GM19351 (cell line): Measurements from ENCODE around the gene APOBEC3A.

ENCODE experiments used
- ATAC-seq: cut with Tn5 transposase; IDR thresholded peaks from one replicate; pipeline ENCODE4 v1.9.1; 2021; ENCODE audit warnings: mild to moderate bottlenecking, moderate library complexity; ENCODE audit not compliant: unreplicated experiment

APOBEC3A gene

DNA sequence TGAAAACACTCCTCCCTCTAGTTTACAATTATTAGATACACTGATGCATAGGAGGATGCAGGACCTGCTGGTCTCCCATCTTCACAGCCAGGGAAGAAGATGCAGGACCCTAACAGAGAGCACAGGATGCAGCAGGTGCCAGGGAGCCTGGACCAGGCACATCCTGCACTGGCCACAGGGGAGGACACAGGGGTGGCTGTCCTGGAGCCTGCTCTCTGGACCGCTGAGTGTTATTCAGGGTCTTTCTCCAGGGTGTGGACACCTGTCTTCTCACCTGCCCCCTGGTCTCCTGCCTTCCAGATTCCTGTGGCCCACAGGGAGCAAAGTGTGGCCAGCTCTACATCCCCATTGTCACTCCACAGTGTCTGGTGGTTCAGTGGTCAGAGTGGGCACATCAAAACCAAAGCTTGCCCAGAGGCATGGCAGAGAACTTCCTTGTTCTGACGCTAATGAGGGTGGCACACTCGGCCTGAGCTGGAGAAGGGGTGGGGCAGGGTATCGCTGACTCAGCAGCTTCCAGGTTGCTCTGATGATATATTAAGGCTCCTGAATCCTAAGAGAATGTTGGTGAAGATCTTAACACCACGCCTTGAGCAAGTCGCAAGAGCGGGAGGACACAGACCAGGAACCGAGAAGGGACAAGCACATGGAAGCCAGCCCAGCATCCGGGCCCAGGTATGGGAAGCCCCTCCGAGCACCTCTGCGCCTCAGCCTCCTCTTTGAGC lies at the start of gene APOBEC3A:
APOBEC3A (plus strand) TSS at position 564 of the 725 bp plus-strand sequence; CDS start at position 647, 83 bp downstream.
- ATAC-seq = no peak

DNA sequence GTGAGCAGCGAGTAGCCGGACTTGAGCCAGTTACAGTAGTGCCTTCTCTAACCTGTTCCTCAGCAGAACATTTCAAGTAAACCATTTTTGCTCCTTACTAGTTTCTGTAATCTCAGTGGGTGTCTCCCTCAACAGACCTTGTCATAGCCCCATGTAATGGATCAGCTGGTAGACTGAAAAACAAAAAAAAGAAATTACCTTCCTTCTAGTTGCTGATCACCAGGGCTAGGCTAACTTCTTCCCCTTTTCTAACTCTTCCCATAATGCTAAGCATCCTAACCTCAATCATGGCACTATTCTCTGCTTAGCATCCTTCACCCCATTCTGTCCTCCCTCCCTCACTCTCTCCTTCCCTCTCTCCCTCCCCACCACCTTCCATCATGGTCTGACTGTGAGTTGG lies 49.6 kb upstream of the APOBEC3A start:
- no peak for ATAC-seq

DNA sequence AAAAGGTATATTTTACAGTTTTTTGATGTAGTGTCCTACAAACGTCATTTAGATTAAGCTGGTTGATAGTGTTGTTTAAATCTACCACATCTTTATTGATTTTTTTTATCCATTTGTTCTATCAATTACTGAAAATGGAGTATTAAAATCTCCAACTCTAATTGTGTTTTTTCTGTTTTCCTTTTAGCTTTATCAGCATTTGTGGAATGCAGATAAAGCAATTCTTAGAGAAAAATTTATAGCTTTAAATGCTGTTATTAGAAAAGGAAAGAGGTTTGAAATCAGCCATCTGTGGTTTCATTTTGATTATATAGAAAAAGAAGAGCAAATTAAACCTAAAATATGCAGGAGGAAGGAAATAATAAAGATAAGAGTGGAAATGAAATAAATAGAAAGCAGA lies 46.0 kb upstream of the APOBEC3A start:
- no peak for ATAC-seq

- no peak for ATAC-seq
Measured at GRCh38 chr22:38919631-38920190, 37.7 kb upstream of the APOBEC3A start.

DNA sequence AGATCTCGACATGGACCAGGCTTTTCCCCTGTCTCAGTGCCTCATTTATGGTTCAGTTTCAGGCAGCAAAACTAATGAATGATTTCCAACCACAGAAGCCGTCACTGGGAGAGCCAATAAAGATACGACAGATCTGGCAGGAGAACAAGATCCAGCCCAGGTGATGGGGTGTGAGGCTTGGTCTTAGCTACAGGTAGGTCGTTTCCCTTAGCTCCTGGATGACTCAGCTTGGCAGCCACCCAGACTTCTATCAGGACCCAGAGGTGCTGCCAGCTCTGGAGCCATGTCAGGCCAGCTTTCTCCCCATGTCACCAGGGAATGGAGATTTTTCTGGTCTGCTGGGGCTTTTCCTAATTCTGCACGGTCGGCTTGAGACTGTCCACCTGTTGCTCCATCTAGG lies 36.3 kb upstream of the APOBEC3A start:
- no peak for ATAC-seq

DNA sequence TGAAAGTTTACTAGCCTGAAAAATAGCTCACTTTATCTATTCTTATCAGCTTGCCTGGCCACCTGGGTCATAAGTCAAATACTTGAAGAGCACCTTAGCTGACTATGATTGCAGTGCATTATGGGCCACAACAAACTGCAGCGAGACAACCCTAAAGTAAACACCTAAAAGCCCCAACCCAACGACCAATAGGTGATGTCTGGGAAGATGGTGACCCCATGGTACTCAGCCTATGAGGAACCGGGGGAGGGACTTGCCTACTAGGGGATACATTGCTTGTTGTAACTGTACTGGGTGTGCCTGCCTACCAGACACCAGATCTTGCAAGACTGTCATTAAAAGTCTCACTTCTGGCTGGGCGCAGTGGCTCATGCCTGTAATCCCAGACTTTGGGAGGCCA lies 35.6 kb upstream of the APOBEC3A start:
- ATAC-seq = no peak

DNA sequence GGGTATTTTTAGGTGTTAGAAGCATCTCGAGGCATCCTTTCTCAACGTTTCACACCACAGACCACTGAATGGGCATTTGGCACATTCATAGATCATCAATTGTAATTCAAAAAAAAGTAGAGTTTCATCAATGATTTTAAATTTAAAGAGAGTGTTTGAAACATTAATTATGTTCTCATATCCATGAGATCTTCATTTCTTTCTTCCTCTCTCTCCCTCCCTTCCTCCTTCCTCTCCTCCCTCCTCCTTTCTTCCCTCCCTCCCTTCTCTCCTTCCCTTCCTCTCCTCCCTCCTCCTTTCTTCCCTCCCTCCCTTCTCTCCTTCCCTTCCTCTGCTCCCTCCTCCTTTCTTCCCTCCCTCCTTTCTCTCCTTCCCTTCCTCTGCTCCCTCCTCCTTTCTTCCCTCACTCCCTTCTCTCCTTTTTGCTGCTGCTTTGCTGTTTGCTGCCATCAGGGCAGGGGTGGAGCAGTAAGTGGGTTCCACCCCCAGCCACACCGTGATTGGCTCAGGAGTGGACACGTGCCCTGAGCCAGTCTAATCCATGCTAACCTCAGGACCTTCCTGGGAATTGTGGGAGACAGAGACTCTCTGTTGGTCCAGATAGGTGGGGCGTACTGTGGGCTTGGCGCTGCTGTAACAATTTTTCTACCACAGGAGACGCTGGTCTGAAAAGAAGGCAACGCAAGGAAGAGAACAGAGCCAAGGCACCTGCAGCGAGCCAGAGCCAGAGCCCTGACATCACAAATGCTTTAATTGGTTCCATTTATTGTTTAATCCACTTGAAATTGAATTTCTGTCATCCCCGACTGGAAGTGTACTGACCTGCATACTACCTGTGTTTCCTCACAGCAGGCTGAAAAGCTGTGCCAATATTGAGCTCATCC lies 33.7 kb upstream of the APOBEC3A start:
- ATAC-seq = no peak

DNA sequence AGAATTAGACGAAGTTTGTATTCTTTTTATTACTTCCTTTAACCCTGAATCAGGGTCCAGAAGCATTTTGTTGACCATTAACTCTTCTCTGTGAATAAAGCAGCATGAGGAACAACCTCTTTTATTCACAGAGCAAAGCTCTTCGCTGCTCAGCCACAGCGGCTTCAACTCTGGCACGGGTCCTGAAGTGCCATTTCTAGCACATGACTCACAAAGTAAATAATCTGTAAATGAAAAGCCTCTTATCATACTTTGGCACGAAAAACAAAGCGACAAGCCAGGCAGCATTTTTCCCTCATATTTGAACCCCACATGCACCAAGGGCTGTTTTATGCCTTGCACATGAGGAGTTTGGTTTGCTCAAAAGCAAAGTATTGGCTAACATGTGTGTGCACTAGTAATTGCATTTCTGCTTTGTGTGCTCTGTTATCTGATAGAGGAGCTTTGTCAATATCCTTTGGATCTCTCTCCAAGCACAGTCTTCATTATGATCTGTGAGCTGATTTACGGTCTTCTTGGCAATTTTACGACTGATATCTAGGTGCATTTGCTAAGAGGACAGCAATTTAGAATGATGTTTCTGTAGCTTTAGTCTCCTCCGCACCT lies 33.0 kb upstream of the APOBEC3A start:
- no peak for ATAC-seq

DNA sequence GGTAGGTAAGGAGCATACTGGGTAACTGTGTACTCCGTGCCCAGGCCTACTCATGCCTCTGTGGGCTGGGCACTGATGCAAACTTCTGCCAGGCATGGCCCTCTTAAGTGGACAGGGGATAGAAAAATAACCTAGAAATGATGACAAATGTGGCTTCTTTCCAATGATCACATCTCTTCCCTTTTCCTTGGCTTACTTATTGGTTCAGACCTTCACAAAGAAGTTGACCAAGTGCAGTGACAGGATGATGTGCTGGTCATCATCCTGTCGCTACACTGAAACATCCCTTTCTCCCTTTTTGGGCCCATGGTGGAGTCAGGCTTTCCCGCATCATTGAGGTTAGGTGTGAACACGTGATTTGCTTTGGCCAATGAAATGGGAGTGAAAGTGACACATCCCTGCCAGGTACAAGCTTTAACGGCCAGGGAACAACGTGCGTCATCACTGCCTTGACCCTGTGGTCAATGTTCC lies 31.8 kb upstream of the APOBEC3A start:
- no peak for ATAC-seq

DNA sequence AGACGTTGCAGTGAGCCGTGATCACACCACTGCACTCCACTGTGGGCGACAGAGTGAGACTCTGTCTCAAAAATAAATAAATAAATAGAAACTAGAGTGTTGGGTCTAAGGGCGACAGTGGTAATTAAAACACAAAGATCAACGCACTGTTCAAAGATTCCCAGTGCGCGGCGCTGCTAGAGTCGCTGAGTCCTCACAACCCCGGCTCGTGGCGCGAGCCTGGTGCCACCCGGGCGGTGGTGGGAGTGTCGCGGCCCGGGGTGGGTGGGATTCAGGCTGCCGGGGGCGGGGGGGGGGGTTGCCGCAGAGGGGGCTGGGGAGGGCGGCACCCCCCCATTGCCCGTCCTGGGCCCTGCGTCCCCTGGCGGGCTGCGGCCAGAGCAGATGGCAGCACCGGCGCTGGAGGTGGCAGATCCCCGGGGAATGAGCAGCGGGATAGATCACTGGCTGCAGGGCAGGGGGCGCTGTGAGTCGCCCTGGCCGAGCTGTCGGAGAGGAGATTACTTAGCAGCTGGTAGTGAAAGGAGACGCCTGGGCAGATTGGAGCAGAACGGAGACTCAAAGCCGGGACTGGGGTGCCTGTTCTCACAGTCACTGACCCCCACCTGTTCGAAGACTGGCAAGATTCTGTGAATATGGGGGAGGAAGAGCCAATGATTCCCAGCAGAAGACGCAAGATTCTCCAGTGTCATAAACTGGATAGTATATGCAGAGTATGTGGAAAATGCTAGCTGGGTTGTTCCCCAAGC lies 30.2 kb upstream of the APOBEC3A start:
- ATAC-seq = no peak

GRCh38 chr22:38930512-38930911 lies 26.9 kb upstream of the APOBEC3A start:
- no peak for ATAC-seq

DNA sequence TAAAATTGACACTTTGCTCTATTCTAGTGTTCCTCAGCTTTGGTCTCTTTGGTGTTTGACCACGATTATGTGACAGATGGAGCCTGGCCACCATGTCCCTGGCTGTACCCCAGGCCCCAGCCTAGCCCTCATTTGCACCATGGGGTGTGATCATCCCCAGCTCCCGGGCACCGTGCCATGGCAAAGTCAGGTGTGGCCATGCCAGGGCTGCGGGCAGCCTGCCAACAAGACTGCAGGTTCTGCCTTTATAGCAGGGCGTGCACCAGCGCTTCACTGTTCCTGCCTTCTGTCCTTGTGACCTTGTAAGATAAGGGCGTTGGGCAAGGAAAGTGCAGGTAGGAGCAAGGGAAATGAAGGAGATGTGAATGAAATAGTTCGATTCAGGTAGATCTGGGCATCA lies 22.4 kb upstream of the APOBEC3A start:
- no peak for ATAC-seq

GRCh38 chr22:38935616-38936015 lies 21.8 kb upstream of the APOBEC3A start:
- ATAC-seq = no peak

DNA sequence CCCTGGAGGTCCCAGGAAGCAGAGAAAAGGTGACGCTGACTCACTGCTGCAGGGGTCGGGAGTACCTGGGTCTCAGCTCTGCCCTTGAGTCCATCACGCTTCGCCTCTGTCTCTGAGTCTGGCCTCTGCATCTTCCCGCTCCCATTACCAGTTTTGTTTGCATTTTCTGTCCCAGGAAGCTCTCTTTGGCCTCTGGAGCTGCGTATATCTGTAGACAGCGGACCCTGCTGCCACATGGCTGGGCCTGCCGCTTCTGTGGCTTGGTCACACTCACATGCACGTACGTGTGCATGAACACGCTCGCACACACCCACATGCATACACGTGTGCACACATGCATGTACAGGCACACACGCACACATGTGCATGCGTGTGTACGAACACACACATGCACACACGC lies 20.8 kb upstream of the APOBEC3A start:
- no peak for ATAC-seq

- ATAC-seq = no peak
Measured at GRCh38 chr22:38937036-38937435, 20.4 kb upstream of the APOBEC3A start.

- no peak for ATAC-seq
Measured at GRCh38 chr22:38937541-38937940, 19.9 kb upstream of the APOBEC3A start.

- ATAC-seq = no peak
Measured at GRCh38 chr22:38938221-38938620, 19.2 kb upstream of the APOBEC3A start.

DNA sequence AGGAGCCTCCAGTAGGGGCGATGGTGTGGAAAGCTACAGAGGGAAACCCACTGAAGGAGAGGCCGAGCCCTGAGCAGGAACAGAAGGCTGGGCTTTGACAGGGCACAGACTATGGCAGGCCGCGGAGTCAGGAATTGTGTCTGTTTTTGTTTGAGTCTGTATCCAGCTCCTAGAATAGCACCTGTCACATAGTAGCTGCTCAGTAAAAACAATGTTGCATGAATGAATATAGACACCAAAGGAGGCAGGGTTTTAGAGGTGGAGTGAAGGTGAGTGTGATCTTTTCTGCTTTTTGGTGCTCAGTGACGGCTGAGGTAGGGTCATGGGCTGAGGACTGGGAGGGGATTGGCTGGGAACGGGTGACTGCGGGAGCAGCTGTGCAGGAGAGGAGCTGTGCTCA lies 18.5 kb upstream of the APOBEC3A start:
- ATAC-seq = no peak

- ATAC-seq = no peak
Measured at GRCh38 chr22:38940811-38941384, 16.5 kb upstream of the APOBEC3A start.

DNA sequence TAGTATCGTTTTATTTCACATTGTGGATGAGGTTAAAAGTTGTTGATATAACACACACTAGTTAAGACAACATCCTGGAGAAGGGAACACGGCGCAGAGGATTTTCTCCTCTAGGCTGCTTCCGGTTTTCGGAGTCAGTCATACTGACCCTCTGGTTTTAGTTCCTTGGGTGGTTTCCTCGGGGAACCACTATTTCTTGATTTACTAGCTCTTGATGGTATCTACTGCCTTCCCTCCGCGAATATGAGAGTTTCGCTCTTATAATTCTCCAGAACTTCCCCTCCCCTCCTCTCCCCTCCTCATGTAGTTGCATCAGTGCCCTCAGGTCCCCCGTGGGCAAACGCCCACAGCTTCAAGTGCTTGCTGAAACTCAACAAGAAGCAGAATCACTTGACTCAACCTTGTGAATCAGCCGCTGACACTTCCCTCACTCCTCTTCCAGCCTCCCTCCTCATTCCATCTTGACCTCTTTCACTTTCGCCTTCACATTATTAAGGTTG lies 15.9 kb upstream of the APOBEC3A start:
- no peak for ATAC-seq
